Endodermal cell (in vitro differentiated cells): ENCODE results near the gene ZNF574. TPM values are rescaled to one million over a fixed set of nuclear protein-coding genes. Genes with fewer than 3 reads are reported as not detected.

Experiments used
- DNase-seq: peaks from one replicate; pipeline ENCODE4 v3.0.0-alpha.2; 2017
- H3K27ac ChIP-seq: 2 replicates; pipeline ENCODE4 v1.5.1; 2013; ENCODE audit warnings: mild to moderate bottlenecking, low read depth, low read length, moderate library complexity
- H3K27me3 ChIP-seq: 2 replicates; pipeline ENCODE4 v1.6.1; 2013; ENCODE audit warnings: mild to moderate bottlenecking, low read length, moderate library complexity; ENCODE audit not compliant: insufficient read depth, control insufficient read depth, poor library complexity, severe bottlenecking
- H3K36me3 ChIP-seq: 2 replicates; pipeline ENCODE4 v1.7.0; 2013; ENCODE audit warnings: mild to moderate bottlenecking, low read length, moderate library complexity; ENCODE audit not compliant: control insufficient read depth, insufficient read depth
- H3K4me1 ChIP-seq: one replicate; pipeline ENCODE4 v1.7.0; 2013; ENCODE audit warnings: low read length; ENCODE audit not compliant: control insufficient read depth, insufficient read depth
- H3K4me3 ChIP-seq: 2 replicates; pipeline ENCODE4 v1.5.1; 2013; ENCODE audit warnings: mild to moderate bottlenecking, low read length, moderate library complexity
- H3K9ac ChIP-seq: 2 replicates; pipeline ENCODE4 v1.6.1; 2013; ENCODE audit warnings: mild to moderate bottlenecking, low read length, moderate library complexity; ENCODE audit not compliant: poor library complexity, severe bottlenecking; ENCODE audit errors: extremely low read depth
- H3K9me3 ChIP-seq: 2 replicates; pipeline ENCODE4 v1.6.1; 2013; ENCODE audit warnings: mild to moderate bottlenecking, low read length, moderate library complexity; ENCODE audit not compliant: control insufficient read depth
- H3K27ac Mint-ChIP-seq: 2 replicates; pipeline ENCODE4 v1.8.0; 2020; ENCODE audit warnings: mixed read lengths
- H3K27me3 Mint-ChIP-seq: 2 replicates; pipeline ENCODE4 v1.8.0; 2021; ENCODE audit warnings: mild to moderate bottlenecking, mixed read lengths; ENCODE audit not compliant: insufficient read depth
- H3K36me3 Mint-ChIP-seq: 2 replicates; pipeline ENCODE4 v1.8.0; 2020; ENCODE audit warnings: low read depth, mixed read lengths
- H3K4me1 Mint-ChIP-seq: 2 replicates; pipeline ENCODE4 v1.8.0; 2020; ENCODE audit warnings: mixed read lengths
- H3K4me3 Mint-ChIP-seq: 2 replicates; pipeline ENCODE4 v1.8.0; 2020; ENCODE audit warnings: mild to moderate bottlenecking, moderate library complexity, mixed read lengths
- H3K9me3 Mint-ChIP-seq: 2 replicates; pipeline ENCODE4 v1.8.0; 2020; ENCODE audit warnings: mild to moderate bottlenecking, mixed read lengths
- WGBS, 2 experiments: methylation state at CpG; one replicate each; pipeline versions ENCODE4 v1.1.5 to v1.1.7; 2013; ENCODE audit warnings: missing lambda C conversion rate in 2 of 2, mixed read lengths in 1 of 2; ENCODE audit not compliant: insufficient coverage in 1 of 2, insufficient read length in 1 of 2; 5-methylcytosine and 5-hydroxymethylcytosine counted together
- total RNA-seq, 2 donors: library from RNA; stranded (reverse); fragmentation: NEBNext Ultra II Directional in 1 of 2; extraction: Animal tissue kit (Norgen Biotek cat#: 25700) in 1 of 2; gene quantifications; 2 replicates in 1 of 2; 3 replicates in 1 of 2; pipeline ENCODE4 v1.2.1, GENCODE V29; 2021
- TF ChIP-seq, protein P1 (sequence below): fragments of 200-600 bp; sonication (generic); conservative IDR thresholded peaks from 2 replicates; pipeline ENCODE4 v1.5.0; 2021; ENCODE audit warnings: antibody characterized with exemption, mild to moderate bottlenecking

The ZNF574 gene
- total RNA-seq, 2 donors from 2014 or later, result 20.9 to 22.1 TPM

DNA sequence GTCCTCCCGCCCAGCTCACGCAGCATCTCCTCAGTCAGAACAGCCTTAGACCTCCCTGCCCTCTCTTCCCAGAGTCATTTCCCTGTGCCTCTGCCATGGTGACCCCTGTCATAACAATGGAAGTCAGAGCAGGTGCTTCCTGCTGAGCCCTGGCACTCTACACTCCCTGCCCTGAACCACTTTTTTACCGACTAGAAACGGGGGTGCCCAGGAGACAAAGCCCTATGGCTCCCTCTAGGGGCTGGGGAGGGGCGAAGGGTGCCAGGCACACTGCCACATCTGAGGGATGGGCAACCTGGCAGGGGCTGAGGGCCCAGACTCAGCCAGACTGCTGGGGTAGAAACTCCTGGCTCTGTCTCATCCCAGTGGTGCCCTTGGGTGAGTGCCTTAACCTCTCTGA is 16.4 kb downstream of the ZNF574 start:
- H3K4me1 Mint-ChIP-seq, result no peaks in the 10 kb centered on the region
- H3K9ac ChIP-seq, result no peak overlapping the region
- no peak overlapping the region for H3K4me3 ChIP-seq
- H3K27me3 ChIP-seq, result no peaks in the 10 kb centered on the region
- no peaks in the 10 kb centered on the region for H3K9me3 Mint-ChIP-seq
- H3K4me3 Mint-ChIP-seq, result no peak overlapping the region
- peak; percentile 77 for DNase-seq
- peaks cover 18% of the 10 kb centered on the region for H3K27me3 Mint-ChIP-seq
- no peaks in the 10 kb centered on the region for H3K4me1 ChIP-seq
- no peak overlapping the region for H3K27ac Mint-ChIP-seq
- H3K36me3 ChIP-seq, result no peaks in the 10 kb centered on the region
- H3K9me3 ChIP-seq, result no peaks in the 10 kb centered on the region
- H3K36me3 Mint-ChIP-seq, result no peaks in the 10 kb centered on the region
- no peak overlapping the region for H3K27ac ChIP-seq
- TF ChIP-seq, protein P1, sequence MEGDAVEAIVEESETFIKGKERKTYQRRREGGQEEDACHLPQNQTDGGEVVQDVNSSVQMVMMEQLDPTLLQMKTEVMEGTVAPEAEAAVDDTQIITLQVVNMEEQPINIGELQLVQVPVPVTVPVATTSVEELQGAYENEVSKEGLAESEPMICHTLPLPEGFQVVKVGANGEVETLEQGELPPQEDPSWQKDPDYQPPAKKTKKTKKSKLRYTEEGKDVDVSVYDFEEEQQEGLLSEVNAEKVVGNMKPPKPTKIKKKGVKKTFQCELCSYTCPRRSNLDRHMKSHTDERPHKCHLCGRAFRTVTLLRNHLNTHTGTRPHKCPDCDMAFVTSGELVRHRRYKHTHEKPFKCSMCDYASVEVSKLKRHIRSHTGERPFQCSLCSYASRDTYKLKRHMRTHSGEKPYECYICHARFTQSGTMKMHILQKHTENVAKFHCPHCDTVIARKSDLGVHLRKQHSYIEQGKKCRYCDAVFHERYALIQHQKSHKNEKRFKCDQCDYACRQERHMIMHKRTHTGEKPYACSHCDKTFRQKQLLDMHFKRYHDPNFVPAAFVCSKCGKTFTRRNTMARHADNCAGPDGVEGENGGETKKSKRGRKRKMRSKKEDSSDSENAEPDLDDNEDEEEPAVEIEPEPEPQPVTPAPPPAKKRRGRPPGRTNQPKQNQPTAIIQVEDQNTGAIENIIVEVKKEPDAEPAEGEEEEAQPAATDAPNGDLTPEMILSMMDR, result peak; percentile 70
- 59 to 65% methylated on average over 5 of the region's 5 CpGs for WGBS, 2 experiments

DNA sequence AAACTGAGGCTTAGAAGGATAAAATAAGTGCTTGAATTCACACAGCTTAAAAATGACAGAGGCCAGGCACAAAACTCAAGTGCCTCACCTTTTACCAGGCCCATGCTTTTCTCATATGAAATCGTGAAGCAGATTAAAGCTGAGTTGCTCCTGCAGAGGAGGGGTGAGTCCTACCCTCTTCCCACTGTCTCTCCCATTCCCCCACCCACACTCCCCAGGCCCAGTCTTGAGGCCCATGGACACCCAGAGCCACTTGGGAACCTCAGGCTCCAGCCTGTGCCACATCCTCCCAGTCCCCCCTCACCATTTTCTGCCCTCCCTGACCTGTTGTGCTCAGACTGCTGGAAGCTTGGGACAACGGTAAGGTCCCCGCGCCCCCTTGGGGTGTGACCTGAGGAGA is 17.5 kb downstream of the ZNF574 start:
- Histone ChIP-seq H3K36me3 (no peaks in the 10 kb centered on the region), H3K27me3 (no peaks in the 10 kb centered on the region), H3K27ac (no peak overlapping the region), H3K9me3 (no peaks in the 10 kb centered on the region), H3K4me3 (no peak overlapping the region), H3K4me1 (no peaks in the 10 kb centered on the region), H3K9ac (no peak overlapping the region)
- WGBS, 2 experiments, result 83 to 85% methylated on average over 4 of the region's 4 CpGs
- H3K27me3 Mint-ChIP-seq, result peaks cover 19% of the 10 kb centered on the region
- no peaks in the 10 kb centered on the region for H3K9me3 Mint-ChIP-seq
- TF ChIP-seq, protein P1, result no peak
- no peaks in the 10 kb centered on the region for H3K4me1 Mint-ChIP-seq
- H3K36me3 Mint-ChIP-seq, result no peaks in the 10 kb centered on the region
- DNase-seq, result no peak
- no peak overlapping the region for H3K4me3 Mint-ChIP-seq
- no peak overlapping the region for H3K27ac Mint-ChIP-seq

DNA sequence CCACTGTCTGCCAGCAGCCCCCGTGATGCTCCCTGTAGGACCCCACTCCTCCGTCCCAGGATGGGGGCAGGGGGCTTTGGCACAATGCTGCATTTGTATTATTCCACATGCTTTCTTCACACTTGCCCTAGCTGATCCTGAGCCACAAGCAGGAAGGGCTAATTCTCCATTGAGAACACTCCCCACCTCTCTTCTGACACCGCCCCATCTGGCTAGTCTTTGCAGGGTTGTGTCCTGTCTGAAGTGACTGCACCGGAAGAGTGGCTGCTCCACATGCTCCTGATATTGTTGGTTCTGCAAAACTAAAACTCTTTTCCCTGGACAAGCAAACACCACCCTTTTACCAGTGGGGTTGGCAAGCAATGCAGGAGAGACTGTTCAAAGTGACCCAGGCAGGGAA is 18.0 kb downstream of the ZNF574 start:
- DNase-seq, result no peak
- Histone ChIP-seq H3K27me3 (no peaks in the 10 kb centered on the region), H3K9me3 (no peaks in the 10 kb centered on the region), H3K27ac (no peak overlapping the region), H3K36me3 (no peaks in the 10 kb centered on the region), H3K4me3 (no peak overlapping the region), H3K9ac (no peak overlapping the region), H3K4me1 (no peaks in the 10 kb centered on the region)
- H3K4me3 Mint-ChIP-seq, result no peak overlapping the region
- peaks cover 19% of the 10 kb centered on the region for H3K27me3 Mint-ChIP-seq
- no peaks in the 10 kb centered on the region for H3K9me3 Mint-ChIP-seq
- TF ChIP-seq, protein P1, result no peak
- H3K36me3 Mint-ChIP-seq, result no peaks in the 10 kb centered on the region
- 87 to 88% methylated on average over 2 to 4 of the region's 4 CpGs for WGBS, 2 experiments
- H3K27ac Mint-ChIP-seq, result no peak overlapping the region
- no peaks in the 10 kb centered on the region for H3K4me1 Mint-ChIP-seq
